Astrocyte (in vitro differentiated cells and primary cell): Measurements from ENCODE around the gene NTM. TPM values are rescaled to one million over a fixed set of nuclear protein-coding genes. Genes with fewer than 3 reads are reported as not detected.

Source experiments
- DNase-seq: peaks from one replicate; pipeline ENCODE4 v3.0.0-alpha.2; 2010; ENCODE audit warnings: low read depth
- FAIRE-seq: peaks from 2 replicates; lab custom pipeline; 2011; peaks lifted over from hg19 to GRCh38; lab: Jason Lieb, UNC
- H2AFZ ChIP-seq: 2 replicates; pipeline ENCODE4 v1.6.0; 2012; ENCODE audit warnings: low read depth, low read length, inconsistent platforms
- H3K27ac ChIP-seq: 2 replicates; pipeline ENCODE4 v1.5.1; 2011; ENCODE audit warnings: low read depth, low read length, inconsistent platforms
- H3K27me3 ChIP-seq: 2 replicates; pipeline ENCODE4 v1.6.0; 2011; ENCODE audit warnings: low read length, inconsistent platforms; ENCODE audit not compliant: insufficient read depth
- H3K36me3 ChIP-seq: 2 replicates; pipeline ENCODE4 v1.5.1; 2011; ENCODE audit warnings: low read length, inconsistent platforms; ENCODE audit not compliant: insufficient read depth
- H3K4me1 ChIP-seq: 2 replicates; pipeline ENCODE4 v1.5.1; 2011; ENCODE audit warnings: low read length, inconsistent platforms; ENCODE audit not compliant: insufficient read depth
- H3K4me2 ChIP-seq: 2 replicates; pipeline ENCODE4 v1.6.0; 2012; ENCODE audit warnings: low read length, inconsistent platforms
- H3K4me3 ChIP-seq: 2 replicates; pipeline ENCODE4 v1.5.1; 2011; ENCODE audit warnings: low read depth, mild to moderate bottlenecking, low read length, inconsistent platforms; ENCODE audit not compliant: insufficient read depth
- H3K79me2 ChIP-seq: 2 replicates; pipeline ENCODE4 v1.6.0; 2012; ENCODE audit warnings: mild to moderate bottlenecking, low read length, inconsistent platforms; ENCODE audit not compliant: insufficient read depth
- H3K9ac ChIP-seq: 2 replicates; pipeline ENCODE4 v1.6.0; 2012; ENCODE audit warnings: mild to moderate bottlenecking, low read length, inconsistent platforms
- H3K9me3 ChIP-seq: 2 replicates; pipeline ENCODE4 v1.5.1; 2012; ENCODE audit warnings: low read depth, mild to moderate bottlenecking, low read length, inconsistent platforms; ENCODE audit not compliant: insufficient read depth
- H4K20me1 ChIP-seq: 2 replicates; pipeline ENCODE4 v1.6.0; 2012; ENCODE audit warnings: low read length, inconsistent platforms; ENCODE audit not compliant: insufficient read depth
- H3K27ac Mint-ChIP-seq: one replicate; pipeline ENCODE4 v1.8.0; 2021; ENCODE audit warnings: mild to moderate bottlenecking, mixed read lengths; ENCODE audit not compliant: unreplicated experiment
- H3K27me3 Mint-ChIP-seq: one replicate; pipeline ENCODE4 v1.8.0; 2021; ENCODE audit warnings: low read depth, mixed read lengths; ENCODE audit not compliant: unreplicated experiment
- H3K36me3 Mint-ChIP-seq: one replicate; pipeline ENCODE4 v1.8.0; 2021; ENCODE audit warnings: low read depth, mixed read lengths; ENCODE audit not compliant: unreplicated experiment
- H3K4me1 Mint-ChIP-seq: one replicate; pipeline ENCODE4 v1.8.0; 2021; ENCODE audit warnings: low read depth, mixed read lengths; ENCODE audit not compliant: unreplicated experiment
- H3K4me3 Mint-ChIP-seq: one replicate; pipeline ENCODE4 v1.8.0; 2021; ENCODE audit warnings: mild to moderate bottlenecking, moderate library complexity, mixed read lengths; ENCODE audit not compliant: unreplicated experiment
- H3K9me3 Mint-ChIP-seq: one replicate; pipeline ENCODE4 v1.8.0; 2021; ENCODE audit warnings: mild to moderate bottlenecking, mixed read lengths; ENCODE audit not compliant: unreplicated experiment
- CTCF ChIP-seq: IDR thresholded peaks from 2 replicates; pipeline ENCODE4 v1.5.1; 2011; ENCODE audit warnings: low read depth, mild to moderate bottlenecking, inconsistent platforms, low read length, moderate library complexity; ENCODE audit not compliant: insufficient read depth
- EZH2 ChIP-seq: IDR thresholded peaks from 2 replicates; pipeline ENCODE4 v1.6.1; 2012; ENCODE audit warnings: mild to moderate bottlenecking, low read length, inconsistent platforms; ENCODE audit not compliant: insufficient read depth
- total RNA-seq: library from RNA; stranded (reverse); gene quantifications from 2 replicates; pipeline ENCODE4 v1.2.1, GENCODE V29; 2021

The NTM gene
- total RNA-seq, 1 donor from 2014 or later, result 98.2 TPM

- Mint-ChIP-seq H3K27me3 (no peaks in the 10 kb centered on the region), H3K27ac (no peak overlapping the region), H3K4me3 (no peak overlapping the region), H3K36me3 (peaks cover 5% of the 10 kb centered on the region), H3K9me3 (peaks cover 8% of the 10 kb centered on the region), H3K4me1 (peaks cover 4% of the 10 kb centered on the region)
- DNase-seq (no peak), FAIRE-seq (no peak)
- Histone ChIP-seq H3K4me3 (no peak overlapping the region), H3K36me3 (peaks cover 9% of the 10 kb centered on the region), H3K4me2 (no peak overlapping the region), H3K79me2 (no peaks in the 10 kb centered on the region), H4K20me1 (peaks cover 54% of the 10 kb centered on the region), H3K9me3 (no peaks in the 10 kb centered on the region), H2AFZ (no peak overlapping the region), H3K27ac (no peak overlapping the region), H3K4me1 (no peaks in the 10 kb centered on the region), H3K9ac (no peak overlapping the region), H3K27me3 (no peaks in the 10 kb centered on the region)
- no peak for TF ChIP-seq EZH2
- no peak for TF ChIP-seq CTCF
Measured at GRCh38 chr11:132208477-132209055, 838.2 kb downstream of the NTM start.

GRCh38 chr11:132211479-132211878 lies 841.1 kb downstream of the NTM start:
- H3K4me1 ChIP-seq, result no peaks in the 10 kb centered on the region
- H3K27me3 Mint-ChIP-seq, result no peaks in the 10 kb centered on the region

More at GRCh38 chr11:132211479-132211878, 841.1 kb downstream of the NTM start:
- no peak for DNase-seq
- Mint-ChIP-seq H3K4me3 (no peak overlapping the region), H3K9me3 (peaks cover 6% of the 10 kb centered on the region), H3K27ac (no peak overlapping the region), H3K36me3 (peaks cover 13% of the 10 kb centered on the region), H3K4me1 (peaks cover 5% of the 10 kb centered on the region)
- no peaks in the 10 kb centered on the region for H3K79me2 ChIP-seq
- H3K27ac ChIP-seq, result no peak overlapping the region
- no peak for TF ChIP-seq EZH2
- TF ChIP-seq CTCF, result no peak
- H3K36me3 ChIP-seq, result peaks cover 9% of the 10 kb centered on the region
- FAIRE-seq, result no peak
- no peak overlapping the region for H3K9ac ChIP-seq
- peaks cover 63% of the 10 kb centered on the region for H4K20me1 ChIP-seq
- H2AFZ ChIP-seq, result no peak overlapping the region
- no peak overlapping the region for H3K4me3 ChIP-seq
- H3K27me3 ChIP-seq, result no peaks in the 10 kb centered on the region
- H3K4me2 ChIP-seq, result no peak overlapping the region
- H3K9me3 ChIP-seq, result no peaks in the 10 kb centered on the region
